DMS153 (cell line): Measurements from ENCODE around the gene HEPACAM.

Experiments used
- DNase-seq: peaks from one replicate; lab custom pipeline; 2025; lab: John Stamatoyannopoulos, UW

HEPACAM gene

DNA sequence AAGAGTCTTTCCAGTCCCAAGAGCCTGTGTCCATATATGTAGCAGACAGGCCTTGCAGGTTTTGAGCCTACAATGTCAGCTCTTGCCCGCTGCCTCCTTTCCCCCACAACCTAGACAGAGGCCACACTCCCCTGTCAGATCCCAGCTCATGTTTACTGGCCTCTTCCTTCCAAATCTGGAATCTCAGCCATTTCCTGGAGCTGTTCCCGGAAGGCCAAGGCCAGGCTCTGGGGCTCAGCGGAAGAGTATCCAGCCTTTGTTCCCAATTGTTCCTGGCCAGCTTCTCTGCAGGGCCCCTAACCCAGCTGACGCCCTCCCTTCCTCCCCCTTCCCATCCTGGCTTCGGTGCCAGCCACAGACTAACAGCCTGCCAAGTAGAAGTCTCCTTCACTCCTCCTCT lies 37.1 kb downstream of the HEPACAM start:
- DNase-seq: no peak

DNA sequence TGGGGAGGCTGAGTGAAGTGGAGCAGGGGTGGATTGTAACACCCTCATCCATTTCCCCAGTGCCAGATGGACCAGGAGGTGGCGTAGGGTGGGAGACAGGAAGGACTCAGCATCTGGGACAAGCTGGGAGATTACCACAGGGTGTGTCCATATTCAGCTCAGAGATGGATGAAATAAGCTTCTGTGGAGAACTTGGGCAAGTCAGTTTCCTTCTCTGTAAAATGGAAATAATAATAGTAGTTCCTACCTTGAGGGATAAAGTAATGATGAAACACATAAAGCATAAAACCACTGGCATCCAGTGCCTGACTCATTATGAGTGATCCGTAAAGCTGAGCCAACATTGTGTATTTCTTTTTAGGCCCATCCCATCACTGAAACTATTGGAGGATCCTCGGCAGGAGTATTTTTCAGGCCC lies 37.6 kb downstream of the HEPACAM start:
- no peak for DNase-seq

DNA sequence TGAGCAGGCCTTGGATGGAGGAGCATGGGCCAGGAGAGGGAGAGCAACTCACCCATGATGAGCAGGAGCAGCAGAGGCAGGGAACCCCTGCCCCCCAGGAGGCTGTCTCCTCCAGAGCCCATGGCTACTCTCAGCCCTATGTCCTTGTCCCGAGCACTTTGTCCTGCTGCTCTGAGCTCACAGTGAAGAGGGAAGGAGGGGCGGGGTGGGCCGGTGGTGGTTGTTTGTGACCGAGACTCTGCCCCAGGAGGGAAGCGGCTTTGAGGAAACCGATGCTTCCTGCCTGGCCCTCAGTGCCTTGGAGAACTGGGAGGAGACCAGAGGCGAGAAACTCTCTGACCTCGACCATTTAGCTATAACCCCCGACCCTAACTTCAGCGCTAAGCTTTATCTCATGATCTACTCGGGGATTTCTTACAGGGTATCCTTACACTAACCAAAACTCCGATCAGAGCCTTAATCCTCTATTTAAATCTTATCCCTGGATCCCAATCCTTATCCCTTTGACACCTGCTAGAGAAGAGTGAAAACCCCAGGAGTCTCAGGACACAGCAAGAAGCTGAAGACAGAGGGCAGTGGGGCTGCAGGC lies 38.1 kb downstream of the HEPACAM start, which contains the start of gene ROBO4:
ROBO4 (minus strand) TSS at position 192 of the 589 bp plus-strand sequence; CDS start at position 122, 70 bp downstream.
- no peak for DNase-seq

DNA sequence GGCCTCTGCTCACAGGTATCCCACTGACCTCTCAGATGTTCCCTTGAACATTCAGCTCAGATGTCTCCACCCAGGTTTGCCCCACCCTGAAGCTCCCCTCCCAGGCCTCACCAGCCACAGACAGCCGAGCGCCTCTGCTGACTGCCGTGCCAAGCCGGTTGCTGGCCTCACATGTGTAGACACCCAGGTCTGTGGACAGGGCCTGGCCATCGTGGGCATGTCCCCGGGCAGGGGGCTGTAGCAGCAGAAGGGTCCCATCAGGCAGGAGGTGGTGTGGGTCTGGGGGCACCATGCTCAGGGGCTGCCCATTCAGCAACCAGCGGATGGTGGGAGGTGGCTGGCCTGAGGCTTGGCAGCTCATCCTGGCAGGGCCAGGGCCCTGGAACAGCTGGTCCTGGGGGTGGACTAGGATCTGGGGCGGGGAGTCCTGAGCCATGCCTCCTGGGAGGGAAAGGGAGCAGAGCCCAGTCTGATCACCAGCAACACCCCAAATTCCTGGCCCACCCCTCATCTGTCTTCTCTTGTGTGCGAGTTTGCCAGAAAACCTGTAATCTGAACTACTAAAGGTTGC lies 38.9 kb downstream of the HEPACAM start:
- DNase-seq: no peak

DNA sequence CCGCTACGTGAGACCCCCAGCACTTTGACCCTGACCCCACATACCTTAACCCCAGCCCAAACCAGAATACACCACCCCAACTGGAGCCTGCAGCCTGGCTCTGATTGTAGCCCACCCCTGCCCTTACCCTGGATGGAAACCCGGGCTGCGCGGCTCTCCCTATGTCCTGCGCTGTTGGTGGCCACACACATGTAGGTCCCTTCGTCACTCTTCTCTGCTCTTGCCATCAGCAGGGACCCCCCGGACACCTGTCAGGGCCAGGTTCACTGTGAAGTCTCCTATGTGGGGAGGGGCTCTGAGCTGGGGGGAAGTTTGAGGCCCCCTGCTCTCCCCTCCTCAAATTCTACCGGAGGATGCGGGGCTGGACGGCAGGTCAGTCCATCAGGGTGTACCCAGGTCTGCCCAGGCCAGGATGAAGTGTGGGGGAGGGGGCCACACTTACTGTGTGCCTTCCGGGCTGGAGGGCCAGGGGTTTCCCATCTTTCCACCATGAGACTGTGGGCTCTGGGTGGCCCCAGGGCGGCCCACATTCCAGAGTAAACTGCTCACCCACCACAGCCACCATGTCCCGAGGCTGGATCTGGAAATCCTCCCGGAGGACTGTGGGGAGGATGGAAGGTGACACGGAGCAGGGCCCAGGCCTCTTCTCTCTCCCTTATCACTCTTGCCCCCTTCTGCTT lies 39.6 kb downstream of the HEPACAM start:
- DNase-seq: no peak

DNA sequence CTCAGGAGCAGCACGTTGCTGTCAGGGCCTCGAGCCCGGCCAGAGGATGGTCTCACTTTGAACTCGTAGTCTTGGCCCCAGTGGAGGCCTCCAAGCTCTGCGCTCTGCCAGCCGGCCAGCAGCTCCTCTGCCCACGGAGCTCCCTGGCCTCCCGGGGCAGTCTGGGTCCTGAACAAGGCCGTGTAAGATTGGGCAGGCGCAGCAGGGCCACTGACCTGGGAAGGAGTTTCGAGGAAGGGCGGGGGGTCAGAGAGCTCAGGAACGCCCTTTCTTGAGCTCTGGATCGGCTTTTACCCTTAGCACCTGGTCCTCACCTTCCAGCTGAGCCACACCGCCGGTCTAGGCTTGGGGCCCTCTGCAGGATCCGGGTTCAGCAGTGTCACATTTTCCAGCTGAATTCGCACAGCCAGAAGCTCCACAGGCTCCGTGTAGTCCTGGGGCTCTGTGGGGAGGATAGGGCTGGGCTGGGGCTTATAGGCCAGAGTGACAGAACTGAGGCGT lies 40.3 kb downstream of the HEPACAM start:
- DNase-seq: no peak

DNA sequence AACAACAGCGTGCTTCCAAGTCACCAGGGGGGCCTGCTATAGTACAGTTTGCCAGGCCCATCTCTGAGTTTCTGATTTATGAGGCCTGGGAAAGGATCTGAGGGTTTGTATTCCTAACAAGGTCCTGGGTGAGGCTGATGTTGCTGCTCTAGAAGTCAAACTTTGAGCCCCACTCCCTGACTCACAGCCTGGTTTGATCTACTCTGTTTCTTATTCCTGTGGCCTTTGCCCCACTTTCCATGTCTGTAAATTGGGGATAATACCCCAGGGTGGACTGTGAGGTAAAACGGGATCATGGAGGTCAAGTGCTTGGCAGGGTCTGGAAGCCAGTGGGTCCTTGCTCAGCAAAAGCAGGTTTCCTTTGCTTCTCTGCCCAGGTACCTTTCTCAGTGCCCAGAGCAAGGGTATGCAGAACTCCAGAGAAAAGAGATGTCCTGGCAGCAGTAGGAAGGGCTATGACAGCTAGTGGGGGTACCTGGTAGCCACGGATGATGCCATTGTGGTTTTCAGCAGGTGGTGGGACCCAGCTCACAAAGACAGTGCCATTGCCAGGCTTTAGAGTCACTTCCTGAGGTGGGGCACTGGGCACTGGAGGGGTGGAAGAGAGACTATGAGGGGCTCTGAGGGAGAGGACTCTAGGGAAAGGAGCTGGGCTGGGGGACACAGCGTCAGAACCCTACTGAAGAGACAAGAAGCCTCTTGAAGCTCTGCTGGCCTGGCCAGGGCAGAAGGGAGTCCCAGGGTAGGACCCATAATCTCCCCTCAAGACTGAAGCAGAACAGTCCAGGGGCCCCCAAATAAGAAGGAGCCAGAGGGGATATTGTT lies 41.0 kb downstream of the HEPACAM start:
- DNase-seq: no peak

DNA sequence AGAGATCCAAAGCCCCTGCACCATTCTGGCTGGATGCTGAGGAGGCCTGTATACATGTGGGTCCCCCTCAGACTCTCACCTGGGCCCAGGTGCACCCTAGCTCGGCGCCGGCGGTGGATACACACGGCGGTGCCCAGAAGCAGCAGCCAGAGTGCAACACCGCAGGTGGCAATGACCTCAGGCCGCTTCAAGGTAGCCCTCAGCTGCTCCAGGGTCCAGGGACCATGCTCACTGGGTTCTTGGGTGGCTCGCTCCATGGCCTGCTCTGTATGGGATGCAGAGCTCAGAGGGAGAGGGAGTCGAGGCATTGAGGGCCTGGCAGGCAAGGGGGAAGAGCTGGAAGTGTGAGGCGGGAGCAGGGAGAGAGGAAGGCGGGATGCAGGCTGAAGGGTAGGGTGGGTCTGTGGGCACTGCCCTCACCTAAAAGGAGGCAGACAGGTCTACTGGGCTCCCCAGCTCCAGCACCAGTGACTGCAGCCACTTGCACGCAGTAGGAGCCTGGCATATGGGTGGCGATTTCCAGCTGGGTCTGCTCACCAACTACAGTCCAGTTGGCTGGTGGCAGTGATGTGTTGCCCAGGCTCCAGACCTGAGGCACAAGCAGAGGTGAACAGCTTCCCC lies 42.0 kb downstream of the HEPACAM start:
- DNase-seq: no peak

DNA sequence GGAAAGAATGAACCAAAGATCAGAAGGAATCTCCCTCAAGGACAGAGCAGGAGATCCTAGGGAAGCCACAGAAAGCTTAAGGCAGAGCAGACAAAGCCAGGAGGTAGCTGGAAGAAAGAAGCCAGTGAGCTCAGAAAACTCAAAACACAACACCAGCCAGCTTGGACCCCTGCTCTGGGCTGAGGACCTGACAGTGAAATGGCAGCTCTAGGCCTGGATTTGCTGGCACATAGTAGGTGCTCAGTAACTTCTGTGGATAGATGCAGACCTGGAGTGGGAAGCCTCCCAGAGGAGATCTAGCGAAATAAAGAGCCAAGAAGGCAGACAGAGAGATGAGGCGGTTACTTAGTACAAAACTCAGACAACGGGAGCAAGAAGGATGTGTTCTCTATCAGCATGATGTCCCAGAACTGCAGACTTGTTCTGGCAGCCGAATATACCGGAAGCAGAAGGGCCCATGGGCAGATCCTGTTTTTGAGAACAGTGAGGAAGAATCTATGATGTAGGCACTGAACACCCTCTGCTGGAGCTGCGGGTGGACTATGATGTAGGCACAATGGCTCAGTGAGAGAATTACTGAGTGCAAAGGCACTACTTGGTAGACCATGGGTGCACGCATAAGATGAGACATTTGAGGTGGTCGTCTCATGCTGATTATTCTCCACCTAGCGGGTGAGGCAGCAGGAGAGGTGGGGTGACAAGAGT lies 42.9 kb downstream of the HEPACAM start:
- DNase-seq: no peak

DNA sequence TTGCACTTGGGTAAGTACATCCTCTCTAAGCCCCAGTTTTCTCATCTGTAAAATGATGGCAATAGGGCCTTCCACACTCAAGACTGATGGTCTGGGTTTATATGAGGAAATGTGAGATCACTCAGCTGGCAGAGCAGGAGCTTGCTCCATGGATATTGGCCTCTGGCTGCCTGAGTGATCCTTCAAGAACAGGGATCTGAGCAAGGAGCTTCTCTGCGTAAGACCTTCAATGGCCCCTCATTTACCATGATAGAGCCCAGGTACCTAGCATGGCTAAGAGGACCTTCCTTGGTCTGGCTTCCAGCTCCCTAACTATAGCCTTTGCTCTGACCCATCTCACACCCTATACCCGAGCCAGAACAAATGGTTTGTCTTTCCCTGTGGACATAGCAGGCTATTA lies 43.7 kb downstream of the HEPACAM start:
- no peak for DNase-seq

DNA sequence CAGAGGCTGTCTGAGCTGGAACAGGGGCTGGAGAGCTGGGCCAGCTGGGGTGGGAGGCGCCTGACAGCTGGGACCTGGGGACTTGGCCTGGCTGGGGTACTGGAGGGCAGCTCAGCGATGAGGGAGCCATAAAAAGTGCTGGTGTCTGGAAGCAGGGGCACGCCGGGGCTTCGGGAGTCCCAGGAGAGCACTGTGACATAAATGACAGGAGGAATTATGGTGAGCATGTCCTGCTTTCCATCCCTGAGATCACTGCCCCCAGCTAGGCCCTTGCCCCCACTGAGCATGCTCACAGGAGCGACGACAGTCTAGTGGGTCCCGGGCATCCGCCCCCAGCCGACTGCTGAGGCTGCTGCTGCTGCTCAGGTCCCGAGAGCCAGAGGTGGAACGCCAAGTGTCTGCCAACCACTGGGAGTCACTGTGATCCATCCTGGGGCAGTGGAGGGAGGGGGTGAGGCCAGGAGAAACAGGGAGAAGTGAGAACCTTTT lies 44.4 kb downstream of the HEPACAM start:
- DNase-seq: no peak

DNA sequence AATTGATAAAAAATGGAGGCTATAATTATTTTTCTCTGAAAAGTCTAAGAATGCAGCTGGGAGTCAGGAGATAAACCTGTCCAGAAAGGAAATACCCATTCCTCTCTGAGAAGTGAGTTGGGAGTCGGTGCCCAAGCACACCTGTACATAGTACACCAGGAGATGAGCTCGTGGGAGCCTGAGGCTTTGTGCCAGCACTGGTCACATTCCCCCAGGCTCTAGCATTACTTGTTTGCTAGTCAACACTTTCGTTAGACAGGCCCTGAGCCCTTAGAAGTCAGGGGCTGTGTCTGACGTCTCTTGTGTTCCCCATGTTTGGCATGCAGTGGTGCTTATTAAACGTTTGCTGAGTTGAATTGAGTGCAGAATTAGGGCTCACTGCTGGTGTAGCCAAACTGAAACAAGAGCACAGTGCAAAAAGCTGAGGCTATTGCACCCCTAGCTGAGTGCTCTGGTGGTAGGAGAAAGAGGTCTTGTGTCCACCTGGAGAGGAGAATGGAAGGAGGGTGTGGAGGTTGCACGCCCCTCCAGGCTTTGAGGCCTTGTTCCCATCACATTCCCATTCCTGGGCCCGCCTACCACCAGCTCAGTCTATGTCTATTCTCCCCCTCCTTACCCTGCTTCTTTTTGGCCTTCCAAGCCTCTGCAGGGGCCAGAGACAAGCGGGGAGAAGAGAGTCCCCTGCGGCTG lies 45.0 kb downstream of the HEPACAM start:
- no peak for DNase-seq

DNA sequence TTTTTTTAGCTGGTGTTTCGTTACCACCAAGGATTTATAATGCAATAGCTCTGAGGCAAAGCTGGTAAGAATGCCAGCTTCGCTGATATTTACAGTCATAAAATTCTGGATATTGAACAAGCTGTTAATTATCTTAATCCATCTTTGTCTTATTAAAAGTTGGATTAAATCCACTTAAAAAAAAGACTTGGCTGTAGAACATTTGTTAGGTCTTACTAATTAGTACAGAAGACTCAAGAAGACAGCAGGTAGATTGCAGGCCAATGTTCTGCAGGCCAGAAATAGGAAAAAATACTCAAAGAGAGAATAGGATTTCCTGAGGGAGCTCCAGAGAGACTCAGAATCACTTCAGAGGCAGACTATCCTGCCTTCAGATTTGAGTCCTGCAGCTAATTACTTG lies 45.7 kb downstream of the HEPACAM start:
- no peak for DNase-seq

DNA sequence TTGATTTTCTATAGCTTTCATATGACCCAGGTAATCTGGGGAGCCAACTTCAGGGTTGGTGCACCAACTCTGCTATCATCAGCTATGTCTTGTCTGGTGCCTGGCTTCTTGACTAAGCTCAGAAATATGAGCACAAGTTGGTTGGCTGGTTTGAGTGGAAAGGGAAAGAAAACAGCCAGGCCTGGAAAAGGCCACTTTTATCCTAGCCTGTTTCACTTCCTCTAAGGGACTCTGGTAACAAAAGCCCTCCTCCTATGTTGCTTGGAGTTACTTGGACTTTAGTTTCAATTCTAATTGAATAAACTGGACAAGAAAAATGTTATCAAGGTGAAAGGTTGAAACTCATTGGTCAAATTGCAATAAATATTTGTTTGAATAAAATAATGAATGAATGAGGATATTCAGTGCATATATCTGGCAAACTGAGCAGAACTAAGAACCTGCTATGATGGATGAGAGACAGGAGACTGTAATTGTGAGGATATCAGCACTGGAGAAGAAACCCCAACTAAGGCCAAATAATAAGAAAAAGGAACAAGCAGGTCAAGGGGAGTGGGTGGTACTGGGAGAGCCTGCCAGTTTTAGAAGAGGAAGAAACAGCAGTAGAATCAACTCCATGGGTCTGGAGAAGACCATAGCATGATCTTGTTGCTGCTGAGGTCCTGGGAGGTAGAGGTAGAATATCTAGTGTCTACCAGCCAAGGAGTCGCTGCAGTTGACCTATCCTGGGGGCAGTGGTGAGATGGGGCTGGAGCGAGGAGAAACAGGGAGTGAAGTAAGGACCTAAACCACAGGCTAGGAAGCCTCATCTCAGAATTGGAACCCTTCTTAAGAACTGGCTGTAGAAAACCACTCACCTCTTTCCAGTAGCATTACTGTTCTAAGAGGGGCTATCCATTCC lies 46.4 kb downstream of the HEPACAM start:
- no peak for DNase-seq

DNA sequence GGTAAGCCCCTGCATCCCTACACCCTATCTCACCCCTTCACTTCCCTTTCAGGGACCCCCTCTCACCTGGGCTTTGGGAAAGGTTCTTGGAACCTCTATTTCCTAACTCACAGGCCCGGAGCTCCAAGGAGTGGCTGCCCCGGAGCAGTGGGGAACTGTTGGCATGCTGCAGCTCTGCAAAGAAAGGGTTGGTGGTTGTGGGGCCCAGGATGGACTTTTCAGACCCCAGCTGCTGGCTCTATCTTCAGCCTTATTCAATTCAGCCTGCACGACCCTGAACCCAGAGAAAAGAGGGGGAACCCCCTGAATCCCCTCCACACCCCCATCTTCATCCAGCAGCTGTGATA lies 48.2 kb downstream of the HEPACAM start:
- no peak for DNase-seq

DNA sequence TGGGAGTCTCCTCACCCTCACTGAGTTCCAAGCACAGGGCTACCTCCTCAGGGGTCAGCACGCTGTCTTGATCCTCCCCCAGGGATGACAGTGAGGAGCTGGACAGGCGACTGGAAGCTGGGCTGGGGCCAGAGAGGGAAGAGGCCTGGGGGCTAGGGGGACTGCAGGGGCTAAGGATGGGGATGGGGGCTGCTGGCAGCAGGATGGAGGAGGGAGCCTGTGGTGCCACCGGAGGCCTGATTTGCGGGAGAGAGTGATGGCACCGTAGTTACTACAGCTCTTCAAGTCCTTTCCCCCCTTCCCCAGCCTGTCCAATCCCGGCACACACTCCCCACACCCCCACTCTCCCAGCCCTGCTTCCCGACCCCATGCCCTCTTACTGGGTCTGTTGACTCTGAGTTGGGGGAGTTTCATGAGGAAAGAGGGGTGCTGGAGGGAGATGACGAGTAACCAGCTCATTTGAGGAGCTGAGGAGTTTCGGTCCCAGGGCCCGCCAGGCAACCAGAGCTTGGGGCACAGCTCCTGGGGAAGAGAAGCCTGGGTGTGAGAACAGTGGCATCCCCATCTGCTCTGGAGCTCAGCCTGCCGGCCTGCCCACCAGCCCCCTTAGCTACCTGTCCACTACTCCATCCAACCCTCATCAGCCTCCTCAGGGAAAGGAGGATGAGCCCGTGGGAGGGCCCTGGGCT lies 48.7 kb downstream of the HEPACAM start:
- DNase-seq: no peak

DNA sequence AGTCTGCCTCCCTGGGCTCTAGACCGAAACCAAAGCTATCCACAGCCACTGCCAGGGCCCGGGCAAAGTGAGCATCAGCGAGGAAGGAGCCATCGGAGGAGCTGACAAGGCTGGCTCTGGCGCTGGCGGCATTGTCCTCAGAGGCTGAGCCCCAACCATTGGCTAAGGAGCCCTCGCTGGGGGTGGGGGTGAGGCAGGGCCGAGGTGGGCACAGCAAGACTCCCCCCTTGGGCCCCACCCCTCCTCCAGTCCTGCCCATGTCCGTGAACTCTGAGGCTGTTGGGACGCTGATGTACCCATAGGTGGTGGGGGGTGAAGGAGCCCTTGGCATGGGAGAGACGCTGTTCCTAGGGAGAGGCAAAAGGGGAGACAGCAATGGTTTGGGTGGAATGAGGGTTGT lies 49.4 kb downstream of the HEPACAM start:
- no peak for DNase-seq

DNA sequence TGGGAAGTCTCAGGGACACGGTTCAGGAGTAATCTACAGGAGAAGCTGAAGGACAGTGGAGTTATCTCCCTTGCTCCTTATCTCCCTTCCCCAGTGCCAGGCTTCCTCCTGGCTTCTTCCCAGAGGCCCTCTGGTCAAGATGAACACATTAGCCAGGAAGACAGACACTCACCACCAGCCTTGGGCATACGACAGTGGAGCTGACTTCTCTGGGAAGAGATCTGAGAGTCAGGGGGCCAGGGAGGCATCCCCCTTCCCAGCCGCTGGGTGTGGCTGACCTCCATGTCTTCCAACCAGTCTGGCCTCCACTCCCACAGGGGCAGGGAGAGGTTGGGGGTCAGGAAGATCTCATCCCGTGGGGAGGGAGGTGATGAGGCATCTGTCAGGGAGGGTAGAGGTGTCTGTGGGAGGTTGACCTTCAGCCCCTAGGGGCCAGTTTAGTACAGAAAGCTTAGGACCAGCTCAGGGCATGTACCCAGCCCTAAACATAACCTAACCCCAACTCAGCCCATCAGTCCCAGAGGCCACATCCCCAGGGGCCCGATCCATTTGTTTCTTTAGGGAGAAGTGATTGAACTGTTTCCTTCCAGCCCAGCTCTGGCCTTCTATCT lies 50.9 kb downstream of the HEPACAM start:
- DNase-seq: no peak

DNA sequence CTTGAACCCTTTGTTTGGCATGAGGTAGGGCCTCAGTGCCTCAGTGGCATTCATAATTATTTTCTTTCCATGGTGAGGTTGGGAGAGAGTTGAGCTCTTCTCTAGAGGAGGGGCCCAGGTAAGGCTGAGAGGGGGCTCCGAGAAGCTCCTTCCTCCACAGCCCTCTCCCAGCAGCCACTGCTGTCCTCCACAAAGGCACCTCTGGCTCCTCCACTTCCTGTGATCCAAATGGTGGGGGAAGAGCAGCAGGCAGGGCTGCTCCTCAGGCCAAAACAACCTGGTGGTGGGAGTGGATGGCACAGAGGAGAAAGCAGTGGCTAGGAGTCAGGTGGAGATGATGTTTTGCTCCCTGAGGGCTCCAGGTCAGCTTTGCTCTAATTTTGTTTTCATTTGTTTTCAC lies 51.5 kb downstream of the HEPACAM start:
- DNase-seq: no peak
